A549 (cell line): Measurements from ENCODE around the gene LAGE3.

ENCODE experiments used
- CBX2 ChIP-seq: fragments of 200-600 bp; sonication (generic); IDR thresholded peaks from 2 replicates; pipeline ENCODE4 v1.6.1; 2016; ENCODE audit warnings: low read depth, mild to moderate bottlenecking, borderline replicate concordance
- POLR2A ChIP-seq: IDR thresholded peaks from 2 replicates; pipeline ENCODE4 v1.6.1; 2012; ENCODE audit warnings: mild to moderate bottlenecking, low read length
- RAD21 ChIP-seq, 2 experiments: fragments of >200 bp in 1 of 2; sonication (Bioruptor Twin) in 1 of 2; formaldehyde crosslinking in 1 of 2; IDR thresholded peaks in 1 of 2; conservative IDR thresholded peaks in 1 of 2; 2 replicates in 1 of 2; 3 replicates in 1 of 2; pipeline ENCODE4 v1.6.1; 2012 to 2018; ENCODE audit warnings: inconsistent platforms in 1 of 2
- SMC3 ChIP-seq: fragments of >200 bp; sonication (Bioruptor Twin); formaldehyde crosslinking; IDR thresholded peaks from 3 replicates; pipeline ENCODE4 v1.6.1; 2018; ENCODE audit warnings: inconsistent platforms
- TF ChIP-seq, protein P1 (sequence below): fragments of >200 bp; sonication (Bioruptor Twin); formaldehyde crosslinking; IDR thresholded peaks from 3 replicates; pipeline ENCODE4 v1.5.1; 2016
- TF ChIP-seq, protein P2 (sequence below): fragments of 250-450 bp; sonication (Bioruptor Pico); IDR thresholded peaks from 2 replicates; pipeline ENCODE4 v1.5.0; 2021; ENCODE audit warnings: mild to moderate bottlenecking, moderate library complexity, borderline replicate concordance
- TF ChIP-seq, protein P3 (sequence below): IDR thresholded peaks from 2 replicates; pipeline ENCODE4 v1.6.1; 2012

DNA sequence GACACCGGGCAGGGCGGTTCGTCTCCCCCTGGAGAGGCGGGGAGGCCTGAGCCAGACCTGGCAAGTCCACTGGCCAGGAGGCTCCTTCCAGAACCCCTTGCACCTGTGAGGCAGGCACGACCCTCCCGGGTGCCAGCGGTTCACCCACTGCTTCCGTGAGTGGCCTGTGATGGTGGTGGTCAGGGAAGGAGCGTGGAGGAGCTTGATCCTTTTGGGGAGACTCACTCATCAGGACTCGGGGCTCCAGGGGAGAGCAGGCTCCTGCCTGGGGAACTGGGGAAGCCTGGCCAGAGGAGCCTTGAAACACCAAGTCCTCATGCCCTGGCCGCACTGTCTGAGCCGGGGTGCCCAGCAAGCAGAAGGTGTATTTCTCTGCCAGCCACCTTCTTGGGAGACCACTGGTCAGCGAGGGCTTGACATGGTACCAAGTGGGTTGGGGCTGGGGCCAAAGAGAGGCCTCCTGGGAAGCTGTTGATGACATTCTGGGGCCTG is 34.3 kb downstream of the LAGE3 start:
- TF ChIP-seq POLR2A (no peak), SMC3 (no peak), CBX2 (no peak), RAD21 (conservative IDR thresholded peaks at IDR 0.05 in 1 of 2, IDR thresholded peaks at IDR 0.05 in 1 of 2) (no peak)
- TF ChIP-seq, protein P1, sequence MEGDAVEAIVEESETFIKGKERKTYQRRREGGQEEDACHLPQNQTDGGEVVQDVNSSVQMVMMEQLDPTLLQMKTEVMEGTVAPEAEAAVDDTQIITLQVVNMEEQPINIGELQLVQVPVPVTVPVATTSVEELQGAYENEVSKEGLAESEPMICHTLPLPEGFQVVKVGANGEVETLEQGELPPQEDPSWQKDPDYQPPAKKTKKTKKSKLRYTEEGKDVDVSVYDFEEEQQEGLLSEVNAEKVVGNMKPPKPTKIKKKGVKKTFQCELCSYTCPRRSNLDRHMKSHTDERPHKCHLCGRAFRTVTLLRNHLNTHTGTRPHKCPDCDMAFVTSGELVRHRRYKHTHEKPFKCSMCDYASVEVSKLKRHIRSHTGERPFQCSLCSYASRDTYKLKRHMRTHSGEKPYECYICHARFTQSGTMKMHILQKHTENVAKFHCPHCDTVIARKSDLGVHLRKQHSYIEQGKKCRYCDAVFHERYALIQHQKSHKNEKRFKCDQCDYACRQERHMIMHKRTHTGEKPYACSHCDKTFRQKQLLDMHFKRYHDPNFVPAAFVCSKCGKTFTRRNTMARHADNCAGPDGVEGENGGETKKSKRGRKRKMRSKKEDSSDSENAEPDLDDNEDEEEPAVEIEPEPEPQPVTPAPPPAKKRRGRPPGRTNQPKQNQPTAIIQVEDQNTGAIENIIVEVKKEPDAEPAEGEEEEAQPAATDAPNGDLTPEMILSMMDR = no peak
- TF ChIP-seq, protein P2, sequence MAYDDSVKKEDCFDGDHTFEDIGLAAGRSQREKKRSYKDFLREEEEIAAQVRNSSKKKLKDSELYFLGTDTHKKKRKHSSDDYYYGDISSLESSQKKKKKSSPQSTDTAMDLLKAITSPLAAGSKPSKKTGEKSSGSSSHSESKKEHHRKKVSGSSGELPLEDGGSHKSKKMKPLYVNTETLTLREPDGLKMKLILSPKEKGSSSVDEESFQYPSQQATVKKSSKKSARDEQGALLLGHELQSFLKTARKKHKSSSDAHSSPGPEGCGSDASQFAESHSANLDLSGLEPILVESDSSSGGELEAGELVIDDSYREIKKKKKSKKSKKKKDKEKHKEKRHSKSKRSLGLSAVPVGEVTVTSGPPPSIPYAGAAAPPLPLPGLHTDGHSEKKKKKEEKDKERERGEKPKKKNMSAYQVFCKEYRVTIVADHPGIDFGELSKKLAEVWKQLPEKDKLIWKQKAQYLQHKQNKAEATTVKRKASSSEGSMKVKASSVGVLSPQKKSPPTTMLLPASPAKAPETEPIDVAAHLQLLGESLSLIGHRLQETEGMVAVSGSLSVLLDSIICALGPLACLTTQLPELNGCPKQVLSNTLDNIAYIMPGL (CRISPR knock-in tag) = no peak
- TF ChIP-seq, protein P3, sequence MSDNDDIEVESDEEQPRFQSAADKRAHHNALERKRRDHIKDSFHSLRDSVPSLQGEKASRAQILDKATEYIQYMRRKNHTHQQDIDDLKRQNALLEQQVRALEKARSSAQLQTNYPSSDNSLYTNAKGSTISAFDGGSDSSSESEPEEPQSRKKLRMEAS = no peak
